OCI-LY3 (cell line): ENCODE results near the gene ZNF830.

Experiments
- EZH2phosphoT487 ChIP-seq: fragments of 200-600 bp; shearing (Covaris generic); IDR thresholded peaks from 2 replicates; pipeline ENCODE4 v1.6.1; 2018; ENCODE audit warnings: antibody characterized with exemption, mixed run types, low read depth
- TF ChIP-seq, protein P1 (sequence below): fragments of 200-600, 300-600 bp; sonication (generic); IDR thresholded peaks from 2 replicates; pipeline ENCODE4 v1.5.1; 2014; ENCODE audit warnings: antibody characterized with exemption, low read length, low read depth

DNA sequence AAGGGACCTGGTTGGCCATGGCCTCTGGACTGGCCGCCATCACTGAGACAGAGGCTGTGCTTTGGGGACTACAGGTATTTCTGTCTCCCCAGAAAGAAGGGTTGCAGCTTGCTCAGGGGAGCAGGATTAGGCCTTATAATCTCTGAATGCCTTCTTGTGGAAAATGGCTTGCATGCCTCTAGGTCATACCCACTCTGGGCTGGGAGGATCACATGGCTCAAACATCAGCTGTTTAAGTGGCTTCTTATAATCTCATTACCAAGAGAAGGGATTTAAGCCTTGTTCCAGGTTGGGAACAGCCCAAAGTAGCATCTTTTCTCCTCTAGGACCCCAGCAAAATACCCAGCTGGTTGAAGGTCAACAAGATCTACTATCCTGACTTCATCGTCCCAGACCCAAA is 38.1 kb downstream of the ZNF830 start:
- TF ChIP-seq, protein P1, sequence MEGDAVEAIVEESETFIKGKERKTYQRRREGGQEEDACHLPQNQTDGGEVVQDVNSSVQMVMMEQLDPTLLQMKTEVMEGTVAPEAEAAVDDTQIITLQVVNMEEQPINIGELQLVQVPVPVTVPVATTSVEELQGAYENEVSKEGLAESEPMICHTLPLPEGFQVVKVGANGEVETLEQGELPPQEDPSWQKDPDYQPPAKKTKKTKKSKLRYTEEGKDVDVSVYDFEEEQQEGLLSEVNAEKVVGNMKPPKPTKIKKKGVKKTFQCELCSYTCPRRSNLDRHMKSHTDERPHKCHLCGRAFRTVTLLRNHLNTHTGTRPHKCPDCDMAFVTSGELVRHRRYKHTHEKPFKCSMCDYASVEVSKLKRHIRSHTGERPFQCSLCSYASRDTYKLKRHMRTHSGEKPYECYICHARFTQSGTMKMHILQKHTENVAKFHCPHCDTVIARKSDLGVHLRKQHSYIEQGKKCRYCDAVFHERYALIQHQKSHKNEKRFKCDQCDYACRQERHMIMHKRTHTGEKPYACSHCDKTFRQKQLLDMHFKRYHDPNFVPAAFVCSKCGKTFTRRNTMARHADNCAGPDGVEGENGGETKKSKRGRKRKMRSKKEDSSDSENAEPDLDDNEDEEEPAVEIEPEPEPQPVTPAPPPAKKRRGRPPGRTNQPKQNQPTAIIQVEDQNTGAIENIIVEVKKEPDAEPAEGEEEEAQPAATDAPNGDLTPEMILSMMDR, result no peak
- no peak for TF ChIP-seq EZH2phosphoT487
